Amniotic stem cell (primary cell): Measurements from ENCODE around the gene AOC3.
"Not testable (repeated sequence)": the region's sequence is repeated elsewhere in the genome, so short reads cannot be mapped to it uniquely, and the experiment has no call there.

Source experiments
- DNase-seq: peaks from one replicate; lab custom pipeline; 2025; lab: John Stamatoyannopoulos, UW

AOC3 gene

DNA sequence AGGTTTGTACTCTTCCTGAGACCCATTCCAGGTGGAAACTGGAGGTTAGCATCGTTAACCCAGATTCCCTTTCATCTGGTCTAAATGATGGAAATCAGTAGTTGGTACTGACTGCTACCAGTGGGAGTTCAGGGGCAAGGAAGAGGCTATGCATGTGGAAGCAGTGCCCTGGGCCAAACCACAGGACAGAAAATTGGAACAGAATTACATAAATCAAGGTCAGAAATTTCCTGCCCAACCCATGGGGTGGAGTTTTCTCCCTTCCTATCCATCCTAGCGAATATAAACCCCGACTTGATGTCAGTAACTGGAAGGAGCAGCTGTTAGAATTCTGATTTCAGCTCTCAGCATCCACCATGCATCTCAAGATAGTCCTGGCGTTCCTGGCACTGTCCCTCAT lies 6.7 kb upstream of the AOC3 start, which contains the start of gene AOC2:
Gene AOC2 (plus strand): TSS at position 310 of the 400 bp plus-strand sequence. CDS start 47 bp downstream, at position 357.
- no peak for DNase-seq

DNA sequence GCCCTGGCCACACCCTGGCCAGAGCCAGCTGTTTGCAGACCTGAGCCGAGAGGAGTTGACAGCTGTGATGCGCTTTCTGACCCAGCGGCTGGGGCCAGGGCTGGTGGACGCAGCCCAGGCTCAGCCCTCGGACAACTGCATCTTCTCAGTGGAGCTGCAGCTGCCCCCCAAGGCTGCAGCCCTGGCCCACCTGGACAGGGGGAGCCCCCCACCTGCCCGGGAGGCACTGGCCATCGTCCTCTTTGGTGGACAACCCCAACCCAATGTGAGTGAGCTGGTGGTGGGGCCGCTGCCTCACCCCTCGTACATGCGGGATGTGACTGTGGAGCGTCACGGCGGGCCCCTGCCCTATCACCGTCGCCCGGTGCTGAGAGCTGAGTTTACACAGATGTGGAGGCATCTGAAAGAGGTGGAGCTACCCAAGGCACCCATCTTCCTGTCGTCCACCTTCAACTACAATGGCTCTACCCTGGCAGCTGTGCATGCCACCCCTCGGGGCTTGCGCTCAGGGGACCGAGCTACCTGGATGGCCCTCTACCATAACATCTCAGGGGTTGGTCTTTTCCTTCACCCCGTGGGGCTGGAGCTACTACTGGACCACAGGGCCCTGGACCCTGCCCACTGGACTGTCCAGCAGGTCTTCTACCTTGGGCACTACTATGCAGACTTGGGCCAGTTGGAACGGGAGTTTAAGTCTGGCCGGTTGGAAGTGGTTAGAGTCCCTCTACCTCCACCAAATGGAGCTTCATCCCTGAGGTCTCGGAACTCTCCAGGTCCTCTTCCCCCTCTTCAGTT lies 6.0 kb upstream of the AOC3 start:
- DNase-seq = no peak

DNA sequence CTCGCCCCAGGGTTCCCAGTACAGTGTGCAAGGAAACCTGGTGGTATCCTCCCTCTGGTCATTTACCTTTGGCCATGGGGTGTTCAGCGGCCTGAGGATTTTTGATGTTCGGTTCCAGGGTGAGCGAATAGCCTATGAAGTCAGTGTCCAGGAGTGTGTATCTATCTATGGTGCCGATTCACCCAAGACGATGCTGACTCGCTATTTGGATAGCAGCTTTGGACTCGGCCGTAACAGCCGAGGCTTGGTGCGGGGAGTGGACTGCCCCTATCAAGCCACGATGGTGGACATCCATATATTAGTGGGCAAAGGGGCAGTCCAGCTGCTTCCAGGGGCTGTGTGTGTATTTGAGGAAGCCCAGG lies 5.5 kb upstream of the AOC3 start:
- no peak for DNase-seq

DNA sequence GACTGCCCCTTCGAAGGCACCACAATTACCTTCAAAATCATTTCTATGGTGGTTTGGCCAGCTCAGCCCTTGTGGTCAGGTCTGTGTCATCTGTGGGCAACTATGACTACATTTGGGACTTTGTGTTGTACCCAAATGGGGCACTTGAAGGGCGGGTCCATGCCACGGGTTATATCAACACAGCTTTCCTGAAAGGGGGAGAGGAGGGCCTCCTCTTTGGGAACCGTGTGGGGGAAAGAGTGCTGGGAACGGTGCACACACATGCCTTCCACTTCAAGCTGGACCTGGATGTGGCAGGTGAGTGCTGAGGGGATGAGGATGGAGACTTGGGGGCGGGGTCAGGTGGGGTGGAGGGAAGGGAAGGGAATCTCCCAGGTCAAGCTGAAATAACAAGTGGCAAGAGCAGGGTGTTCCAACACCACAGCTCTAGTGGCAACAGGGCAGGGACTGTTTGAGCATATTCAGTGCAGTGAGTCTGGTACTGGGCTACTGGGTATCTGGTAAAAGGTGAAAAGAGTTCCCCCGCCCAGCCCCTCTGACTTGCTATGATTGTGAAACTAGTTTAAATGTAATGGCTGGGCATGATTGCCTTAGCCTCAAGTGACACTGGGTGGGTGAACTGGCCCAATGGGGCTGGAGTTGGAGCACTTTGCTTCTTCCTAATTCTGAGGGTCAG lies 4.9 kb upstream of the AOC3 start:
- no peak for DNase-seq

DNA sequence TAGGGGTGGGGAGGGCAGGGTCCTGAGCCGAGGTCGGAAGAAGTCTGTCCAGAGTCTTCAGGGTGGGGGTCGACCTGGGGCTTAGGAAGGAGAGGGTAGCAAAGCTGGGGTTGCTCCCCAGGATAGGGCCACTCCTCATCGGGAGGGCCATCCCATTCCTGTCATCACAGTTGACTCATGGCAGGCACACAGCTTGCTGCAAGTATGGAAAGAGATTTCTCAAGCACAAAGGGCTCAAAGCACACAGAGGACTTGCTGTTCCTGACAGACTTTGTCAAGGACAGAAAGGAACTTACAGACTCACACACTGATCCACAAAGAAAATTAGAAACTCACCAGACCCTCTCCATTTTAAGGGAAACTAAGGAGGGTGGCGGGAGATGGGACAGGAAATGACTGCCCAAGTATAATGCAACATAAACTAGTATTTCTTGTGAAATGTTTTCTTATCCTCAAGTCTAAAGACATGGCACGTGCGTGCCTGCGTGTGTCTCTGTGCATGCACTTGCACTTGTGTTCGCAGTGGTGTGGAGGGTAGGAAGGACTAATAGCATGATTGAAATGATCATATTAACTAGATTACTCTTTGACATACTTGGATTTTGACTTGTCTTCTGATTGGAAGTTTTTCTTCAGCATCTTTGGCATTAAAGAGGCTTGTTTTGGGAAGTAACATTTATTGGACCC lies 4.3 kb upstream of the AOC3 start:
- no peak for DNase-seq

DNA sequence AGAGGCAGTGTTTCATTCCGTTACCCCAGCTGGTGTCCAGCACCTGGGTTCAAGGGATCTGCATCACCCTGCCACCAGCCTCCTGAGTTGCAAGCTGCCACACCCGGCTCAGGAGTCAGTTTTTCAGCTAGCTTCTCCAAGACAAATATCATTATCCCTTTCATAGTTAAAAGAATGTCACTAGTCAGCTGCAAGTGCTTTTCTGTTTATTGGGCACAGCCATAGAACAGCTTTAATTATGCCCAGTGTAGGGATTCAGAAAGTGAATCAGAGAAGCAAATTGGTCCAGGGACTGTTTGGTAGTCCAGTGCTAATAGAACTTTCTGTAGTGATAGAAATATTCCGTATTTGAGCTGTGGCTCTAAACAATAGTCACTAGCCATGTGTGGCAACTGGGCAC lies 2.9 kb upstream of the AOC3 start:
- DNase-seq = no peak

DNA sequence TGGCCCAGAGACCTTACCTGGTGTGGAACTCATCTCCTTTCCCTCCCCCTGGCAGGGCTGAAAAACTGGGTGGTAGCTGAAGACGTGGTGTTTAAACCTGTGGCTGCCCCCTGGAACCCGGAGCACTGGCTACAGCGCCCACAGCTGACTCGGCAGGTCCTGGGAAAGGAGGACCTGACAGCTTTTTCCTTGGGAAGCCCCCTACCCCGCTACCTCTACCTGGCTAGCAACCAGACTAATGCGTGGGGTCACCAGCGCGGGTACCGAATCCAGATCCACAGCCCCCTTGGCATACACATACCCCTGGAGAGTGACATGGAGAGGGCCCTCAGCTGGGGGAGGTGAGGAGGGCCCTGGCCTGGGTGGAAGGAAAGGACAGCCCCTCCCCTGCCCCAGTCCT lies 2.0 kb upstream of the AOC3 start:
- no peak for DNase-seq

DNA sequence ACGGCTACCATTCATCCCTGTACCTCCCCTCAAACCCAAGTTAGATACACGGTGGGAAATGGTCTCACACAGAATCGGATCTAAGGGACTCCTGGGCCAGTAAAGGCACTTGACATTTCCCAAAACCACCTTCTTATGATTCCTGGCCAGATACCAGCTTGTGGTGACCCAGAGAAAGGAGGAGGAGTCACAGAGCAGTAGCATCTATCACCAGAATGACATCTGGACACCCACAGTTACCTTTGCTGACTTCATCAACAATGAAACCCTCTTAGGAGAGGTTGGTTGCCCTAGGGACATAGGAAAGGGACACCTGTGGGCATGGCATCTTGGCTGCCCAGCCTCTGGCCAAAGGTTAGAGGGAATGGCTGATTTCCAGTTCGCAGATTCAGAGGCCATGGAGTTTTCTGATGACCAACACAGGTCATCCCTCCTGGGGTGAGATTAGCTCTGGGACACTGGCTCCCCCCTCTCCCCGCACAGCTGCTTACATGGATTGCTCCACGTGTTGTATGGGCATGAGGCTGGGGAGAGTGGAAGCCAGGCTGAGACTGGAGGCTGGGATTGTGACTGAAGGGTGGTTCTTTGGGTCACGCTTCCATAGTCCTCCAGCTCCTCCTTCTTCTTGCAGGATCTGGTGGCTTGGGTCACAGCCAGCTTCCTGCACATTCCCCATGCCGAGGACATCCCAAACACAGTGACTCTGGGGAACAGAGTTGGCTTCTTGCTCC lies 1.4 kb upstream of the AOC3 start:
- no peak for DNase-seq

DNA sequence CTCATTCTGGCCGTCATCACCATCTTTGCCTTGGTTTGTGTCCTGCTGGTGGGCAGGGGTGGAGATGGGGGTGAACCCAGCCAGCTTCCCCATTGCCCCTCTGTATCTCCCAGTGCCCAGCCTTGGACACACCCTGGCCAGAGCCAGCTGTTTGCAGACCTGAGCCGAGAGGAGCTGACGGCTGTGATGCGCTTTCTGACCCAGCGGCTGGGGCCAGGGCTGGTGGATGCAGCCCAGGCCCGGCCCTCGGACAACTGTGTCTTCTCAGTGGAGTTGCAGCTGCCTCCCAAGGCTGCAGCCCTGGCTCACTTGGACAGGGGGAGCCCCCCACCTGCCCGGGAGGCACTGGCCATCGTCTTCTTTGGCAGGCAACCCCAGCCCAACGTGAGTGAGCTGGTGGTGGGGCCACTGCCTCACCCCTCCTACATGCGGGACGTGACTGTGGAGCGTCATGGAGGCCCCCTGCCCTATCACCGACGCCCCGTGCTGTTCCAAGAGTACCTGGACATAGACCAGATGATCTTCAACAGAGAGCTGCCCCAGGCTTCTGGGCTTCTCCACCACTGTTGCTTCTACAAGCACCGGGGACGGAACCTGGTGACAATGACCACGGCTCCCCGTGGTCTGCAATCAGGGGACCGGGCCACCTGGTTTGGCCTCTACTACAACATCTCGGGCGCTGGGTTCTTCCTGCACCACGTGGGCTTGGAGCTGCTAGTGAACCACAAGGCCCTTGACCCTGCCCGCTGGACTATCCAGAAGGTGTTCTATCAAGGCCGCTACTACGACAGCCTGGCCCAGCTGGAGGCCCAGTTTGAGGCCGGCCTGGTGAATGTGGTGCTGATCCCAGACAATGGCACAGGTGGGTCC lies 607 bp downstream of the AOC3 start:
- not testable (repeated sequence) for DNase-seq

DNA sequence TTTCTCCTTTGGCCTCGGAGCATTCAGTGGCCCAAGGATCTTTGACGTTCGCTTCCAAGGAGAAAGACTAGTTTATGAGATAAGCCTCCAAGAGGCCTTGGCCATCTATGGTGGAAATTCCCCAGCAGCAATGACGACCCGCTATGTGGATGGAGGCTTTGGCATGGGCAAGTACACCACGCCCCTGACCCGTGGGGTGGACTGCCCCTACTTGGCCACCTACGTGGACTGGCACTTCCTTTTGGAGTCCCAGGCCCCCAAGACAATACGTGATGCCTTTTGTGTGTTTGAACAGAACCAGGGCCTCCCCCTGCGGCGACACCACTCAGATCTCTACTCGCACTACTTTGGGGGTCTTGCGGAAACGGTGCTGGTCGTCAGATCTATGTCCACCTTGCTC lies 1.4 kb downstream of the AOC3 start:
- no peak for DNase-seq

DNA sequence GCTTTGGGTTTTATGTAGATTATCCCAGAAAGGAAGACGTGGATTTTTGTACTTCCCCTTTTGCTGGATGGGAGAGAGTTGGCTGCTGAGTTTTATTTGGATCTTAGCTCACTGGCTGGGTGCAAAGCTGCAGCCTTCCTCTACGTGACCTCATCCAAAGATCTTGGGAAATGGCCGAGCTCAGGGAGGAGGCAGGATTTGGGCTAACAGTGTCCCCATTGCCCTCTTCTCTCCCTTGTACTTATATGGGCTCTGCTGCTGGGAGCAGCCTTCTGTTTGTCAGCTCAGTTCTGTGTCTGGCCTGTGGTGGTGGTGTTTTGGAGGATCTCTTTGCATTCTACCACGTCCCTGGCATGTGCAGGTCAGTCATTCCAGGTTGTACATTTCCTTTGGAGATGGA lies 2.0 kb downstream of the AOC3 start:
- DNase-seq = no peak

DNA sequence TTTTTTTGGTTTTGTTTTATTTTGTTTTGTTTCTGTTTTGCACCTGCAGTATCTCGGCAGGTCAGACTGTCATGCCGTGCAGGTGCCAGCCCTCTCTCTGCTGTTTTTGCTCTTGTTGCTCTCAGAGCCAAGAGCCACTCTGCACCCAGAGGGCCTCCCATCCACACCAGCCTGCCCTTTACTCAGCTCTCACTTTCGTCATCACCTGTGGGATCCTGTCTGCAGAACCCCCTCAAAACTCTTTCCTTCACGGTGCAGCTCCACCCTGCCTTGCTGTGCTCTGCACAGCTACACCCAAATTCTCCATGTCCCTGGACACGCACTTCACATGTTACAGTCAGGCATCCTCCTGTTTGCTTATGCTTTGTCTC lies 2.6 kb downstream of the AOC3 start:
- DNase-seq = no peak

DNA sequence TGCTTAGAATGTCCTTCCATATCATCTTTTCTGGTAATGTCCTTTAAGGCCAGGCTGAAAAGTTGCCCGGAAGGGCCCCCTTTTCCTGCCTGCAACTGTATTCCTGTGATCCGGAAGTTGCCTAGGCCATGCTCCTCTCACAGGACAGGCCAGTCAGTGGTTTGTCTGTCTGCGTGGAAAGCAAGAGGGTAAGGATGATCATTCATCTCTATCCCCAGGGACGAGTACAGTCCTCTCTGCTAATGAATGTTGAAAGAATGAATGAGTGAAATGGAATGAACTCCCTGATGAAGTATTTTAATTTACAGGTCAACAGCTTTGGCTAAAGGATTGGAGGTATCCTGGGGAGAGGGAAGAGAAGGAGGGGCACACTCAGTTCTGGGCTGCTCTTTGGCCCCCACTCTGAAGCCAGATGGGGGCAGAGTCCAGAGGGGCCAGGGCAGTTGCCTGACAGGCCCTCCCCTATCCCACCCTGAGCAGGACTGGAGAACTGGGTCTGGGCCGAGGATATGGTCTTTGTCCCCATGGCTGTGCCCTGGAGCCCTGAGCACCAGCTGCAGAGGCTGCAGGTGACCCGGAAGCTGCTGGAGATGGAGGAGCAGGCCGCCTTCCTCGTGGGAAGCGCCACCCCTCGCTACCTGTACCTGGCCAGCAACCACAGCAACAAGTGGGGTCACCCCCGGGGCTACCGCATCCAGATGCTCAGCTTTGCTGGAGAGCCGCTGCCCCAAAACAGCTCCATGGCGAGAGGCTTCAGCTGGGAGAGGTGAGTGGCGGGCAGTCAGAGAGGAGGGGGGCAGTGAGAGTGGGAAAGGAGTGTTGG lies 3.2 kb downstream of the AOC3 start:
- DNase-seq = no peak

DNA sequence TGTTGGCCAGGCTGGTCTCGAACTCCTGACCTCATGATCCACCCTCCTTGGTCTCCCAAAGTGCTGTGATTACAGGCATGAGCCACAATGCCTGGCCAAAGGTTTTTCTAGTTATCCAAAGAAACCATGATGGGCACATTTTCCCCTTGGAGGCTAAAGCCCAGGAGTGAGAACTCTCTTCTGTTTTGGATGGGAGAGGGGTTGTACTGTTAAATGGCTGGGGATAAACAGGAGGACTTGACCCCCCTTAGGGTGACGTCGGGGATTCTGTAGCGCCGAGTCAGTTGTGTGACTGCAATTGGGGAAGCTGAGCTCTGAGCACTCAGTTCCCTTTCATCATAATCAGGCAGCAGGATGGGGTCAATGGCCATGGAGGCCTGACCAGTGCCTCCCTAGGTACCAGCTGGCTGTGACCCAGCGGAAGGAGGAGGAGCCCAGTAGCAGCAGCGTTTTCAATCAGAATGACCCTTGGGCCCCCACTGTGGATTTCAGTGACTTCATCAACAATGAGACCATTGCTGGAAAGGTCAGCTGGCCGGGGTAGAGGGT lies 4.1 kb downstream of the AOC3 start:
- no peak for DNase-seq

DNA sequence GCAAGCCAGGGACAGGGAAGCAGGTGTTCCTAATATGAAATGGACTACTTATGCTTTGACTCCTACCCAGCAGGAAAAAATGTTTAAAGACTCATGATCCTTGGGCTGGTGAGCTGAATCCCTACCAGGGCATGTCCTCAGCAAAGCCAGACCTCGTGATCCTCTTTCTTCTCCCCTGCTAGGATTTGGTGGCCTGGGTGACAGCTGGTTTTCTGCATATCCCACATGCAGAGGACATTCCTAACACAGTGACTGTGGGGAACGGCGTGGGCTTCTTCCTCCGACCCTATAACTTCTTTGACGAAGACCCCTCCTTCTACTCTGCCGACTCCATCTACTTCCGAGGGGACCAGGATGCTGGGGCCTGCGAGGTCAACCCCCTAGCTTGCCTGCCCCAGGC lies 5.1 kb downstream of the AOC3 start:
- DNase-seq = not testable (repeated sequence)

DNA sequence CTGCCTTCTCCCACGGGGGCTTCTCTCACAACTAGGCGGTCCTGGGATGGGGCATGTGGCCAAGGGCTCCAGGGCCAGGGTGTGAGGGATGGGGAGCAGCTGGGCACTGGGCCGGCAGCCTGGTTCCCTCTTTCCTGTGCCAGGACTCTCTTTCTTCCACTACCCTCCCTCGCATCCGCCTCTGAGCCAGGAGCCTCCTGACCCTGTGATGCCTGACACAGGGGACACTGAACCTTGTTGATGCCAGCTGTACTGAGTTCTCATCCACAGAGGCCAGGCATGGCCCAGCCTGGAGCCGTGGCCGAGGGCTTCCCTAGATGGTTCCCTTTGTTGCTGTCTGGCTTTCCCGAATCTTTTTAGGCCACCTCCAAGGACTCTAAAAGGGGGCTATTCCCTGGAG lies 5.5 kb downstream of the AOC3 start:
- DNase-seq = not testable (repeated sequence)

DNA sequence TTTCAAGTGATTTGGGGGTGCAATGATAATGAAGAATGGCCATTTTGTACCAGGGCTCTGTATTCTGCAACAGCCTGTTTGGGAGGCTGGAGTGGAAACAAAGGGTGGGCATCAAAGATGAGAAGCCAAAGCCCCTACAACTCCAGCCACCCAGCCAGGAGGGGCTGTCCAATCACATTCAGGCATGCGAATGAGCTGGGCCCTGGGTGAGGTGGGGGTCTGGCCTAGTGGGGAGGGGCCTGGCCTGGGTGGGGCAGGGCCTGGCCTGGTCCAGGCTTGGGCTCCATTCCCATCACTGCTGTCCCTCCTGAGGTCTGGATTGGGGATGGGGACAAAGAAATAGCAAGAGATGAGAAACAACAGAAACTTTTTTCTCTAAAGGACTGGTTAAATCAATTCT lies 6.4 kb downstream of the AOC3 start:
- no peak for DNase-seq

DNA sequence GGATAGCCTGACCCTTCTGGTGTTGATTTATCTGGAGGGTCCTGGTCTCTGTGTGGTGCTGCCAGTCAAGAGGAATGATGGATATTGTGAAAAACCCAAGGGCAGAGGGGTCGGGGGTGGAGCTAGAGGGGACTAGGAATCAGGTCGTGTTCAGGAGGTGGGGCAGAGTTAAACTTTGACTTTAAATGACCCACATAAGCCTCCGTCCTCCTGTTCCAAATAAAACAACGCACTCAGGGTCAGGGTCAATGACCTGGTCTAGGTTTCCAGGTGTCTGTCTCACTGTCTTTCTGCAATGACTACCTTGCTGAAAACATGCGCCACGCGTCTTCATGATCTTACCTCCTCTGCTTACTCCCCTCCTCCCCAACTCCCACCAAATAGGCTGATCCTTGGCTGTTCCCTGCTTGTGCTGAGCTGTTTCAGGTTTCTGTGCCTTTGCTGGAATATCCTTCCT lies 14.7 kb downstream of the AOC3 start:
- DNase-seq = no peak

DNA sequence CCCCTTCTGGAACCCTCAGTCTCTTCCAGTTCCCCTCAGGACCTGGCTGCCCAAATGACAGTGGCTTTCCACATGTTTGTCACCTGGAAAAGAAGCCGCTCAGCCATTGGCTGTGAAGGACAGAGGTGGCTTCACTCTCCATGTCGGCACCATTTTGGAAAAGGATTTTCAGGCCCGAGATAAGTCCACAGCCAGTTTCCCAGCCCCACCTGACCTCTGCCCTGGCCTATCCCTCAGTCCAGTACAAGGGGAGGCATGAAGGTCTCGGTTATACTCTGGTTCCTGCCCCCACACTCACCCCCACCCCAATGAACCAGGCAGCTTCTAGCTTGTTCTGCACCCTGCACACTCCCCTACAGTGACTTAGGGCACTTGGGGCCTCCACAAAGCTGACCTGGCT lies 15.2 kb downstream of the AOC3 start:
- no peak for DNase-seq
